GM12878 (cell line): ENCODE measurements around the gene HEPACAM2.

ENCODE experiments used
- ATF7 ChIP-seq: fragments of 450-650 bp; IDR thresholded peaks from 2 replicates; pipeline ENCODE4 v1.6.1; 2016; ENCODE audit warnings: low read depth, mild to moderate bottlenecking
- CREB1 ChIP-seq: IDR thresholded peaks from 2 replicates; pipeline ENCODE4 v1.6.1; 2012; ENCODE audit warnings: low read depth, mild to moderate bottlenecking, inconsistent platforms
- EZH2 ChIP-seq: IDR thresholded peaks from 2 replicates; pipeline ENCODE4 v1.6.1; 2012; ENCODE audit warnings: low read depth, mild to moderate bottlenecking, control low read depth, inconsistent platforms, low read length, borderline replicate concordance; ENCODE audit not compliant: control insufficient read depth
- JUNB ChIP-seq: IDR thresholded peaks from 2 replicates; pipeline ENCODE4 v1.6.1; 2016; ENCODE audit warnings: antibody characterized with exemption, mild to moderate bottlenecking
- JUND ChIP-seq: IDR thresholded peaks from 2 replicates; pipeline ENCODE4 v1.6.1; 2012; ENCODE audit warnings: low read depth, mild to moderate bottlenecking, low read length, improper control_type of control experiment, moderate library complexity
- KAT2A ChIP-seq: conservative IDR thresholded peaks from 2 replicates; pipeline ENCODE4 v1.6.1; 2011; ENCODE audit warnings: low read depth, low read length; ENCODE audit not compliant: control insufficient read depth
- POLR2A ChIP-seq: IDR thresholded peaks from 2 replicates; pipeline ENCODE4 v1.6.1; 2011; ENCODE audit warnings: low read depth, mild to moderate bottlenecking, low read length
- SPI1 ChIP-seq: IDR thresholded peaks from 2 replicates; pipeline ENCODE4 v1.6.1; 2011; ENCODE audit warnings: low read depth, mild to moderate bottlenecking, low read length, moderate library complexity, borderline replicate concordance; ENCODE audit not compliant: insufficient read depth
- TAF1 ChIP-seq: IDR thresholded peaks from 2 replicates; pipeline ENCODE4 v1.6.1; 2011; ENCODE audit warnings: mild to moderate bottlenecking, low read depth, low read length, borderline replicate concordance
- TF ChIP-seq, protein P1 (sequence below), 3 experiments: IDR thresholded peaks in 2 of 3; conservative IDR thresholded peaks in 1 of 3; 2 replicates each; pipeline ENCODE4 v1.5.1; 2011; ENCODE audit warnings: low read depth in 3 of 3, low read length in 3 of 3, mild to moderate bottlenecking in 3 of 3, control low read depth in 2 of 3, moderate library complexity in 2 of 3, inconsistent platforms in 1 of 3, mixed read lengths in 1 of 3; ENCODE audit not compliant: control insufficient read depth in 2 of 3, insufficient read depth in 1 of 3; ENCODE audit errors: extremely low read depth in 1 of 3
- TF ChIP-seq, protein P2 (sequence below): fragments of 450-650 bp; IDR thresholded peaks from 2 replicates; pipeline ENCODE4 v1.6.1; 2018; ENCODE audit warnings: mild to moderate bottlenecking, low read depth, moderate library complexity; ENCODE audit not compliant: partially characterized antibody
- TF ChIP-seq, protein P3 (sequence below): IDR thresholded peaks from 2 replicates; pipeline ENCODE4 v1.6.1; 2011; ENCODE audit warnings: mild to moderate bottlenecking, low read depth, low read length, moderate library complexity; ENCODE audit not compliant: insufficient replicate concordance

DNA sequence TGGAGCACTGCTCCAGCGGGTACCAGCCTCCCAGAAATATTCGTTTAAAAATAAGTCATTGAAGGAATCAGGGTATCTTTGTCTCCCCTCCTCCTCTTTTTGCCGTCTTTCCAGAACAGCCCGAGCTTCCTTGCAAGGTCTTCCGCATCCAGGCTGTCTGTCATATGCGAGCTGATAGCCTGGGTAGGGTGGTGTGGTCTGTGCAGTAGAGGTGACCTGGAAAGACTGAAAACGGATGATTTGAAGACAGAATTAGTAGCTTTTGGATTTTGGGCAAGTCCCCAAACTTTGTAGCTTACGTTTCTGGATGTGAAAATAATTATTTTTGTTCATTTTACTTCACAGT lies 6.4 kb upstream of the HEPACAM2 start:
- TF ChIP-seq POLR2A = no peak
- TF ChIP-seq, protein P1, sequence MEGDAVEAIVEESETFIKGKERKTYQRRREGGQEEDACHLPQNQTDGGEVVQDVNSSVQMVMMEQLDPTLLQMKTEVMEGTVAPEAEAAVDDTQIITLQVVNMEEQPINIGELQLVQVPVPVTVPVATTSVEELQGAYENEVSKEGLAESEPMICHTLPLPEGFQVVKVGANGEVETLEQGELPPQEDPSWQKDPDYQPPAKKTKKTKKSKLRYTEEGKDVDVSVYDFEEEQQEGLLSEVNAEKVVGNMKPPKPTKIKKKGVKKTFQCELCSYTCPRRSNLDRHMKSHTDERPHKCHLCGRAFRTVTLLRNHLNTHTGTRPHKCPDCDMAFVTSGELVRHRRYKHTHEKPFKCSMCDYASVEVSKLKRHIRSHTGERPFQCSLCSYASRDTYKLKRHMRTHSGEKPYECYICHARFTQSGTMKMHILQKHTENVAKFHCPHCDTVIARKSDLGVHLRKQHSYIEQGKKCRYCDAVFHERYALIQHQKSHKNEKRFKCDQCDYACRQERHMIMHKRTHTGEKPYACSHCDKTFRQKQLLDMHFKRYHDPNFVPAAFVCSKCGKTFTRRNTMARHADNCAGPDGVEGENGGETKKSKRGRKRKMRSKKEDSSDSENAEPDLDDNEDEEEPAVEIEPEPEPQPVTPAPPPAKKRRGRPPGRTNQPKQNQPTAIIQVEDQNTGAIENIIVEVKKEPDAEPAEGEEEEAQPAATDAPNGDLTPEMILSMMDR (IDR thresholded peaks at IDR 0.05 in 2 of 3, conservative IDR thresholded peaks at IDR 0.05 in 1 of 3; ENCODE audit: control insufficient read depth in 2 of 3, extremely low read depth in 1 of 3, insufficient read depth in 1 of 3, low read depth in 3 of 3, low read length in 3 of 3) = no peak
- no peak for TF ChIP-seq SPI1
- TF ChIP-seq ATF7 = no peak
- no peak for TF ChIP-seq EZH2
- no peak for TF ChIP-seq CREB1
- no peak for TF ChIP-seq KAT2A
- no peak for TF ChIP-seq JUND
- TF ChIP-seq JUNB = no peak
- TF ChIP-seq, protein P2, sequence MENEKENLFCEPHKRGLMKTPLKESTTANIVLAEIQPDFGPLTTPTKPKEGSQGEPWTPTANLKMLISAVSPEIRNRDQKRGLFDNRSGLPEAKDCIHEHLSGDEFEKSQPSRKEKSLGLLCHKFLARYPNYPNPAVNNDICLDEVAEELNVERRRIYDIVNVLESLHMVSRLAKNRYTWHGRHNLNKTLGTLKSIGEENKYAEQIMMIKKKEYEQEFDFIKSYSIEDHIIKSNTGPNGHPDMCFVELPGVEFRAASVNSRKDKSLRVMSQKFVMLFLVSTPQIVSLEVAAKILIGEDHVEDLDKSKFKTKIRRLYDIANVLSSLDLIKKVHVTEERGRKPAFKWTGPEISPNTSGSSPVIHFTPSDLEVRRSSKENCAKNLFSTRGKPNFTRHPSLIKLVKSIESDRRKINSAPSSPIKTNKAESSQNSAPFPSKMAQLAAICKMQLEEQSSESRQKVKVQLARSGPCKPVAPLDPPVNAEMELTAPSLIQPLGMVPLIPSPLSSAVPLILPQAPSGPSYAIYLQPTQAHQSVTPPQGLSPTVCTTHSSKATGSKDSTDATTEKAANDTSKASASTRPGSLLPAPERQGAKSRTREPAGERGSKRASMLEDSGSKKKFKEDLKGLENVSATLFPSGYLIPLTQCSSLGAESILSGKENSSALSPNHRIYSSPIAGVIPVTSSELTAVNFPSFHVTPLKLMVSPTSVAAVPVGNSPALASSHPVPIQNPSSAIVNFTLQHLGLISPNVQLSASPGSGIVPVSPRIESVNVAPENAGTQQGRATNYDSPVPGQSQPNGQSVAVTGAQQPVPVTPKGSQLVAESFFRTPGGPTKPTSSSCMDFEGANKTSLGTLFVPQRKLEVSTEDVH = no peak
- no peak for TF ChIP-seq TAF1
- TF ChIP-seq, protein P3, sequence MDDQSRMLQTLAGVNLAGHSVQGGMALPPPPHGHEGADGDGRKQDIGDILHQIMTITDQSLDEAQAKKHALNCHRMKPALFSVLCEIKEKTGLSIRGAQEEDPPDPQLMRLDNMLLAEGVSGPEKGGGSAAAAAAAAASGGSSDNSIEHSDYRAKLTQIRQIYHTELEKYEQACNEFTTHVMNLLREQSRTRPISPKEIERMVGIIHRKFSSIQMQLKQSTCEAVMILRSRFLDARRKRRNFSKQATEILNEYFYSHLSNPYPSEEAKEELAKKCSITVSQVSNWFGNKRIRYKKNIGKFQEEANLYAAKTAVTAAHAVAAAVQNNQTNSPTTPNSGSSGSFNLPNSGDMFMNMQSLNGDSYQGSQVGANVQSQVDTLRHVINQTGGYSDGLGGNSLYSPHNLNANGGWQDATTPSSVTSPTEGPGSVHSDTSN = no peak
